H1 (cell line): Measurements from ENCODE around the gene PLCB4. TPM values are rescaled to one million over a fixed set of nuclear protein-coding genes. Genes with fewer than 3 reads are reported as not detected.

Experiments
- CTCF ChIA-PET: fragments of 300-600 bp; sonication (Branson Sonifier 250); formaldehyde crosslinking; loops from one replicate; lab custom pipeline; 2021; ENCODE audit not compliant: partially characterized antibody; lab: Charles Lee
- POLR2A ChIA-PET: fragments of 300-600 bp; sonication (Branson Sonifier 250); formaldehyde crosslinking; loops from one replicate; lab custom pipeline; 2021; ENCODE audit warnings: inconsistent platforms; ENCODE audit not compliant: partially characterized antibody; lab: Charles Lee
- DNase-seq, 2 experiments: peaks; one replicate each; pipeline versions ENCODE4 v3.0.0 to v3.0.0-alpha.2; 2010 to 2022; ENCODE audit warnings: low spot score in 2 of 2, low read depth in 1 of 2, mixed read lengths in 1 of 2
- FAIRE-seq: peaks from 2 replicates; lab custom pipeline; 2011; peaks lifted over from hg19 to GRCh38; lab: Jason Lieb, UNC
- H2AFZ ChIP-seq: 2 replicates; pipeline ENCODE4 v1.8.1; 2012; ENCODE audit warnings: low read length, inconsistent platforms
- H2AK5ac ChIP-seq: 2 replicates; pipeline ENCODE4 v1.6.1; 2013; ENCODE audit warnings: low read depth, low read length
- H2BK120ac ChIP-seq: replicated peaks from 2 replicates; pipeline ENCODE3; 2013; ENCODE audit warnings: low read depth, low read length, inconsistent platforms
- H2BK12ac ChIP-seq: 2 replicates; pipeline ENCODE4 v1.6.1; 2013; ENCODE audit warnings: low read depth, low read length
- H2BK15ac ChIP-seq: 2 replicates; pipeline ENCODE4 v1.6.1; 2013; ENCODE audit warnings: low read length
- H2BK20ac ChIP-seq: 2 replicates; pipeline ENCODE4 v1.6.1; 2013; ENCODE audit warnings: low read length
- H2BK5ac ChIP-seq: 2 replicates; pipeline ENCODE4 v1.6.1; 2013; ENCODE audit warnings: low read depth, low read length
- H3K14ac ChIP-seq: 2 replicates; pipeline ENCODE4 v1.6.1; 2013; ENCODE audit warnings: inconsistent platforms; ENCODE audit not compliant: insufficient read length
- H3K18ac ChIP-seq: 2 replicates; pipeline ENCODE4 v1.6.1; 2013; ENCODE audit warnings: low read length; ENCODE audit errors: extremely low read depth
- H3K23ac ChIP-seq: 2 replicates; pipeline ENCODE4 v1.6.1; 2013; ENCODE audit warnings: inconsistent platforms; ENCODE audit not compliant: insufficient read length
- H3K23me2 ChIP-seq: 2 replicates; pipeline ENCODE4 v1.6.1; 2013; ENCODE audit warnings: low read depth, low read length
- H3K27ac ChIP-seq: 2 replicates; pipeline ENCODE4 v1.6.1; 2011; ENCODE audit warnings: low read depth, low read length, inconsistent platforms
- H3K27me3 ChIP-seq, 4 experiments: replicated peaks in 1 of 4; 1 replicate in 1 of 4; 2 replicates in 3 of 4; pipeline versions ENCODE4 v1.6.1 to v1.8.1; 2011 to 2013; ENCODE audit warnings: low read length in 3 of 4, mild to moderate bottlenecking in 3 of 4, inconsistent platforms in 2 of 4, mixed read lengths in 2 of 4, moderate library complexity in 1 of 4; ENCODE audit not compliant: control insufficient read depth in 3 of 4, insufficient read depth in 3 of 4; ENCODE audit errors: extremely low read depth in 1 of 4
- H3K36me3 ChIP-seq, 4 experiments: 2 replicates each; pipeline versions ENCODE4 v1.6.1 to v1.8.1; 2011 to 2013; ENCODE audit warnings: mild to moderate bottlenecking in 4 of 4, low read length in 3 of 4, moderate library complexity in 2 of 4, control low read depth in 1 of 4, inconsistent platforms in 1 of 4; ENCODE audit not compliant: insufficient read depth in 4 of 4, control insufficient read depth in 2 of 4
- H3K4ac ChIP-seq: replicated peaks from 2 replicates; pipeline ENCODE3; 2013; ENCODE audit warnings: low read length, low read depth, mixed read lengths, inconsistent platforms; ENCODE audit not compliant: insufficient read length
- H3K4me1 ChIP-seq, 4 experiments: replicated peaks in 1 of 4; 1 replicate in 1 of 4; 2 replicates in 3 of 4; pipeline versions ENCODE4 v1.6.1 to v1.8.1; 2011 to 2013; ENCODE audit warnings: low read length in 3 of 4, inconsistent platforms in 2 of 4, mixed read lengths in 1 of 4; ENCODE audit not compliant: insufficient read depth in 4 of 4, control insufficient read depth in 3 of 4
- H3K4me2 ChIP-seq, 2 experiments: 2 replicates each; pipeline versions ENCODE4 v1.6.1 to v1.8.1; 2011 to 2013; ENCODE audit warnings: low read depth in 2 of 2, low read length in 2 of 2, control low read depth in 1 of 2, inconsistent platforms in 1 of 2, mild to moderate bottlenecking in 1 of 2; ENCODE audit not compliant: insufficient read depth in 1 of 2
- H3K4me3 ChIP-seq, 4 experiments: fragments of 200-600, 300-600 bp in 1 of 4; sonication (generic), shearing (Covaris generic), sonication (Bioruptor Twin) in 1 of 4; 2 replicates each; pipeline versions ENCODE4 v1.5.1 to v1.8.1; 2011 to 2016; ENCODE audit warnings: low read length in 4 of 4, low read depth in 3 of 4, control low read depth in 2 of 4, inconsistent platforms in 2 of 4, mild to moderate bottlenecking in 2 of 4, mixed read lengths in 1 of 4, moderate library complexity in 1 of 4; ENCODE audit not compliant: insufficient read depth in 2 of 4; ENCODE audit errors: extremely low read depth in 1 of 4
- H3K56ac ChIP-seq: replicated peaks from 2 replicates; pipeline ENCODE3; 2013; ENCODE audit warnings: low read depth, mild to moderate bottlenecking, mixed read lengths, low read length, inconsistent platforms; ENCODE audit not compliant: insufficient read length
- H3K79me1 ChIP-seq: 2 replicates; pipeline ENCODE4 v1.6.1; 2013; ENCODE audit warnings: low read depth, low read length, control low read depth
- H3K79me2 ChIP-seq, 2 experiments: 2 replicates each; pipeline versions ENCODE4 v1.6.1 to v1.8.1; 2012 to 2013; ENCODE audit warnings: low read length in 2 of 2, mild to moderate bottlenecking in 2 of 2, inconsistent platforms in 1 of 2; ENCODE audit not compliant: insufficient read depth in 2 of 2, control insufficient read depth in 1 of 2
- H3K9ac ChIP-seq, 4 experiments: replicated peaks in 1 of 4; 1 replicate in 1 of 4; 2 replicates in 3 of 4; pipeline versions ENCODE4 v1.6.1 to v1.8.1; 2011 to 2013; ENCODE audit warnings: low read depth in 3 of 4, low read length in 3 of 4, control low read depth in 2 of 4, mild to moderate bottlenecking in 2 of 4, moderate library complexity in 2 of 4, inconsistent platforms in 1 of 4; ENCODE audit errors: extremely low read depth in 1 of 4
- H3K9me3 ChIP-seq, 2 experiments: 2 replicates each; pipeline versions ENCODE4 v1.6.1 to v1.8.1; 2012 to 2013; ENCODE audit warnings: mild to moderate bottlenecking in 2 of 2, moderate library complexity in 2 of 2, control low read depth in 1 of 2, inconsistent platforms in 1 of 2, low read depth in 1 of 2, low read length in 1 of 2, mixed read lengths in 1 of 2; ENCODE audit not compliant: insufficient read depth in 2 of 2
- H4K20me1 ChIP-seq, 2 experiments: replicated peaks in 1 of 2; 2 replicates each; pipeline versions ENCODE3 to v1.8.1; 2011 to 2013; ENCODE audit warnings: inconsistent platforms in 2 of 2, low read length in 2 of 2, mild to moderate bottlenecking in 1 of 2; ENCODE audit not compliant: insufficient read depth in 2 of 2, control insufficient read depth in 1 of 2
- H4K5ac ChIP-seq: 2 replicates; pipeline ENCODE4 v1.6.1; 2013; ENCODE audit warnings: low read length, low read depth, mixed read lengths, inconsistent platforms; ENCODE audit not compliant: insufficient read length
- H4K8ac ChIP-seq: 2 replicates; pipeline ENCODE4 v1.8.0; 2013; ENCODE audit warnings: mild to moderate bottlenecking, moderate library complexity, low read length, inconsistent platforms; ENCODE audit not compliant: insufficient read depth; ENCODE audit errors: extremely low read depth
- H4K91ac ChIP-seq: replicated peaks from 2 replicates; pipeline ENCODE3; 2013; ENCODE audit warnings: low read length, mixed read lengths, inconsistent platforms; ENCODE audit not compliant: insufficient read length
- BACH1 ChIP-seq: IDR thresholded peaks from 2 replicates; pipeline ENCODE4 v1.6.1; 2012; ENCODE audit warnings: low read length, improper control_type of control experiment
- SIX5 ChIP-seq: IDR thresholded peaks from 2 replicates; pipeline ENCODE4 v1.6.1; 2011; ENCODE audit warnings: mild to moderate bottlenecking, low read depth, low read length
- TEAD4 ChIP-seq: IDR thresholded peaks from 2 replicates; pipeline ENCODE4 v1.6.1; 2012; ENCODE audit warnings: low read depth, low read length, inconsistent platforms, mixed read lengths
- polyA plus RNA-seq, 7 experiments: library from polyadenylated mRNA; depleted of rRNA in 3 of 7; stranded (reverse) in 5 of 7; unstranded in 2 of 7; fragments of >200 nt in 5 of 7; fragments of 200-250 nt in 2 of 7; gene quantifications; 1 replicate in 5 of 7; 2 replicates in 1 of 7; 4 replicates in 1 of 7; pipeline versions ENCODE4 v1.2.1 to v1.2.3, GENCODE V29; 2011 to 2013; ENCODE audit warnings: missing spikeins in 2 of 7, mixed read lengths in 2 of 7
- total RNA-seq: library from RNA; stranded (reverse); fragmentation: NEBNext Ultra II Directional; extraction: Animal tissue kit (Norgen Biotek cat#: 25700); gene quantifications from 2 replicates; pipeline ENCODE4 v1.2.1, GENCODE V29; 2021

PLCB4 gene
- total and polyA plus RNA-seq, 2 of the 8 experiments (the other 6 are each of a cell fraction or from before 2014, with no cell fraction given), result 3.2 to 14.1 TPM

GRCh38 chr20:9102456-9102855 is 33.6 kb downstream of the PLCB4 start:
- no peak overlapping the region for H3K4me3 ChIP-seq
- no peak overlapping the region for H4K5ac ChIP-seq
- H3K56ac ChIP-seq, result no peak overlapping the region
- H2BK12ac ChIP-seq, result no peak overlapping the region
- FAIRE-seq, result no peak
- POLR2A ChIA-PET, result no interaction called here
- no peak overlapping the region for H3K18ac ChIP-seq
- H4K20me1 ChIP-seq, result peaks cover 0 to 3% of the 10 kb centered on the region in 2 experiments
- no peaks in the 10 kb centered on the region for H3K79me2 ChIP-seq
- H3K27me3 ChIP-seq, result no peaks in the 10 kb centered on the region
- no peak overlapping the region for H2AK5ac ChIP-seq
- TF ChIP-seq BACH1 (no peak), TEAD4 (no peak), SIX5 (no peak)
- H3K4me2 ChIP-seq, result no peak overlapping the region
- H3K14ac ChIP-seq, result no peak overlapping the region
- no peaks in the 10 kb centered on the region for H3K9me3 ChIP-seq
- H4K91ac ChIP-seq, result no peak overlapping the region
- H3K4ac ChIP-seq, result no peak overlapping the region
- H2BK5ac ChIP-seq, result no peak overlapping the region
- H2BK20ac ChIP-seq, result no peak overlapping the region
- H4K8ac ChIP-seq, result no peak overlapping the region
- no peak overlapping the region for H3K9ac ChIP-seq
- no peaks in the 10 kb centered on the region for H3K36me3 ChIP-seq
- H3K4me1 ChIP-seq, result no peaks in the 10 kb centered on the region
- no peaks in the 10 kb centered on the region for H3K23me2 ChIP-seq
- no peak overlapping the region for H2BK120ac ChIP-seq
- H2BK15ac ChIP-seq, result no peak overlapping the region
- CTCF ChIA-PET, result interaction anchor here (0.6 to 1.4 kb wide), 3 partner anchors 104 to 673 kb away, joined by 3 to 5 read pairs (median 3); no protein-coding TSS in a partner anchor
- H3K23ac ChIP-seq, result no peak overlapping the region
- no peak for DNase-seq
- no peak overlapping the region for H2AFZ ChIP-seq
- H3K79me1 ChIP-seq, result no peaks in the 10 kb centered on the region
- H3K27ac ChIP-seq, result no peak overlapping the region
